B cell (primary cell): ENCODE results near the gene KANTR. TPM values are rescaled to one million over a fixed set of nuclear protein-coding genes. Genes with fewer than 3 reads are reported as not detected.

ENCODE experiments used
- ATAC-seq: fragments of 200-7000 bp; cut with Tn5 transposase; one replicate; pipeline ENCODE4 v1.10.0; 2021; ENCODE audit warnings: low read depth, mild to moderate bottlenecking, moderate number of reproducible peaks, moderate library complexity
- CTCF ChIA-PET: fragments of 350-600 bp; sonication (Branson Sonifier 250); formaldehyde crosslinking; loops from one replicate; lab custom pipeline; 2021; ENCODE audit warnings: antibody characterized with exemption, inconsistent platforms; lab: Charles Lee
- POLR2A ChIA-PET: fragments of 350-600 bp; sonication (Branson Sonifier 250); formaldehyde crosslinking; loops from one replicate; lab custom pipeline; 2021; ENCODE audit warnings: antibody characterized with exemption; lab: Charles Lee
- DNase-seq: peaks from one replicate; pipeline ENCODE4 v3.0.0; 2013
- H2AFZ ChIP-seq: 2 replicates; pipeline ENCODE4 v1.6.1; 2012; ENCODE audit warnings: mild to moderate bottlenecking, low read depth, low read length; ENCODE audit not compliant: insufficient read depth, poor library complexity, severe bottlenecking
- H3K27ac ChIP-seq, 2 donors: 1 replicate in 1 of 2; 2 replicates in 1 of 2; pipeline ENCODE4 v1.5.1; 2012 to 2013; ENCODE audit warnings: low read length in 2 of 2, mild to moderate bottlenecking in 2 of 2, moderate library complexity in 1 of 2
- H3K27me3 ChIP-seq, 4 experiments: fragments of 200-600 bp in 1 of 4; sonication (generic) in 1 of 4; replicated peaks in 1 of 4; 1 replicate in 2 of 4; 2 replicates in 2 of 4; pipeline versions ENCODE4 v1.6.1 to v1.7.0; 2013 to 2016; ENCODE audit warnings: low read length in 3 of 4, mild to moderate bottlenecking in 2 of 4, mixed read lengths in 1 of 4, moderate library complexity in 1 of 4; ENCODE audit not compliant: insufficient read depth in 4 of 4, control insufficient read depth in 3 of 4; ENCODE audit errors: control extremely low read depth in 1 of 4
- H3K36me3 ChIP-seq, 2 experiments: replicated peaks in 1 of 2; 1 replicate in 1 of 2; 2 replicates in 1 of 2; pipeline versions ENCODE4 v1.6.1 to v1.7.1; 2013; ENCODE audit warnings: low read length in 1 of 2; ENCODE audit not compliant: insufficient read depth in 2 of 2, control insufficient read depth in 1 of 2; ENCODE audit errors: control extremely low read depth in 1 of 2, extremely low read depth in 1 of 2
- H3K4me1 ChIP-seq, 2 donors: fragments of 200-600 bp in 1 of 2; sonication (generic) in 1 of 2; 1 replicate in 1 of 2; 2 replicates in 1 of 2; pipeline versions ENCODE4 v1.5.1 to v1.6.1; 2013 to 2017; ENCODE audit warnings: low read length in 2 of 2; ENCODE audit not compliant: control insufficient read depth in 2 of 2, insufficient read depth in 2 of 2
- H3K4me2 ChIP-seq: replicated peaks from 2 replicates; pipeline ENCODE3; 2012; ENCODE audit warnings: mild to moderate bottlenecking, low read depth, low read length; ENCODE audit not compliant: poor library complexity, severe bottlenecking
- H3K4me3 ChIP-seq, 5 experiments: fragments of 200-600 bp in 1 of 5; sonication (generic) in 1 of 5; 1 replicate in 3 of 5; 2 replicates in 2 of 5; pipeline versions ENCODE4 v1.5.1 to v1.7.0; 2011 to 2016; ENCODE audit warnings: low read length in 4 of 5, mild to moderate bottlenecking in 4 of 5, low read depth in 2 of 5, control low read depth in 1 of 5, moderate library complexity in 1 of 5; ENCODE audit not compliant: insufficient read depth in 1 of 5; ENCODE audit errors: control extremely low read depth in 1 of 5, extremely low read depth in 1 of 5
- H3K79me2 ChIP-seq: fragments of 200-600 bp; sonication (generic); one replicate; pipeline ENCODE4 v1.6.0; 2016; ENCODE audit warnings: low read length; ENCODE audit not compliant: control insufficient read depth, insufficient read depth
- H3K9ac ChIP-seq: fragments of 200-600 bp; sonication (generic); 2 replicates; pipeline ENCODE4 v1.6.1; 2017; ENCODE audit warnings: mild to moderate bottlenecking, low read length, moderate library complexity
- H3K9me3 ChIP-seq, 3 donors: one replicate each; pipeline versions ENCODE4 v1.6.1 to v1.7.1; 2013; ENCODE audit warnings: low read length in 2 of 3; ENCODE audit not compliant: control insufficient read depth in 2 of 3, insufficient read depth in 1 of 3; ENCODE audit errors: control extremely low read depth in 1 of 3
- H4K20me1 ChIP-seq: 2 replicates; pipeline ENCODE4 v1.6.0; 2012; ENCODE audit warnings: mild to moderate bottlenecking, low read length; ENCODE audit not compliant: insufficient read depth, control insufficient read depth, poor library complexity, severe bottlenecking
- H3K27ac Mint-ChIP-seq: one replicate; pipeline ENCODE4 v1.8.0; 2021; ENCODE audit warnings: mixed read lengths
- H3K27me3 Mint-ChIP-seq: one replicate; pipeline ENCODE4 v1.8.0; 2021; ENCODE audit warnings: mixed read lengths
- H3K4me1 Mint-ChIP-seq: one replicate; pipeline ENCODE4 v1.8.0; 2021; ENCODE audit warnings: mixed read lengths
- H3K4me3 Mint-ChIP-seq: one replicate; pipeline ENCODE4 v1.8.0; 2021; ENCODE audit warnings: mixed read lengths
- H3K9me3 Mint-ChIP-seq: one replicate; pipeline ENCODE4 v1.8.0; 2022; ENCODE audit warnings: mixed read lengths; ENCODE audit not compliant: insufficient read depth
- EZH2 ChIP-seq: IDR thresholded peaks from 2 replicates; pipeline ENCODE4 v1.6.1; 2012; ENCODE audit warnings: borderline replicate concordance, low read depth, mild to moderate bottlenecking, moderate library complexity, low read length; ENCODE audit not compliant: insufficient read depth, poor library complexity, severe bottlenecking
- WGBS: methylation state at CpG from one replicate; pipeline ENCODE4 v1.1.5; 2013; ENCODE audit warnings: missing lambda C conversion rate; ENCODE audit not compliant: insufficient coverage; 5-methylcytosine and 5-hydroxymethylcytosine counted together
- intact Hi-C: fragments of 100-400 bp; cut with micrococcal nuclease; formaldehyde crosslinking; loops from one replicate; pipeline ENCODE4 v1.10.0; 2022
- polyA plus RNA-seq: library from polyadenylated mRNA; depleted of rRNA; stranded (reverse); fragments of >200 nt; gene quantifications from 2 replicates; pipeline ENCODE4 v1.2.3, GENCODE V29; 2012
- total RNA-seq, 2 donors: library from RNA; stranded (reverse); fragments of 120-200 nt in 1 of 2; gene quantifications; 1 replicate in 1 of 2; 2 replicates in 1 of 2; pipeline versions ENCODE4 v1.2.3 to v1.2.4, GENCODE V29; 2013 to 2022
- TF ChIP-seq, protein P1 (sequence below): fragments of 200-600 bp; IDR thresholded peaks from one replicate; pipeline ENCODE4 v1.8.0; 2022; ENCODE audit warnings: antibody characterized with exemption, mild to moderate bottlenecking

KANTR gene
- total and polyA plus RNA-seq, 2 donors (not counting 1 experiment from before 2014, with no cell fraction given) = 6.7 to 26.8 TPM

DNA sequence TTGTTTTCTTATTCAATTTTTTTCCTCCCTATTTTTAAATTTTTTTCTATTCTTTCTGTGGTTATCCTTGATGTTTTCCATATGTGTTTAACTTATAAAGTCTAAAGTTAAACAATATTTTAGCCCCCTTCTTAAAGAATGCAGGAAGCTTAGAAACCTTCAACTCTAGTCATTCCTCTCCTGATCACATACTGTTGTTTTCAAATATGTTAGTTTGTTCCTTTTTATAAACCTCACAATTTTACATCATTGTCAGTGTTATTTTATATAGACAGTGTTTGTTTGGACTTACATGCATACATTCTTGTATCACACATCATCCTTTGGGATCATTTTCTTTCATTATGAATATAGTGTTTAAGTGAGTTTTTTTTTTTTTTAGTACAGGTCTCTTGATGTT lies 31.6 kb downstream of the KANTR start:
- Histone ChIP-seq H2AFZ (no peak overlapping the region), H3K36me3 (no peaks in the 10 kb centered on the region), H3K9ac (no peak overlapping the region), H3K4me3 (no peak overlapping the region), H3K9me3 (peaks cover 0 to 1% (median 0%) of the 10 kb centered on the region in 3 donors), H3K4me2 (no peak overlapping the region), H3K79me2 (peaks cover 12% of the 10 kb centered on the region), H4K20me1 (no peaks in the 10 kb centered on the region), H3K4me1 (no peaks in the 10 kb centered on the region), H3K27ac (no peak overlapping the region), H3K27me3 (no peaks in the 10 kb centered on the region)
- no peaks in the 10 kb centered on the region for H3K27me3 Mint-ChIP-seq
- ATAC-seq = no peak
- no peak overlapping the region for H3K27ac Mint-ChIP-seq
- no peaks in the 10 kb centered on the region for H3K4me1 Mint-ChIP-seq
- no peak overlapping the region for H3K4me3 Mint-ChIP-seq
- intact Hi-C loops = no loop called here
- no peak for DNase-seq
- TF ChIP-seq, protein P1, sequence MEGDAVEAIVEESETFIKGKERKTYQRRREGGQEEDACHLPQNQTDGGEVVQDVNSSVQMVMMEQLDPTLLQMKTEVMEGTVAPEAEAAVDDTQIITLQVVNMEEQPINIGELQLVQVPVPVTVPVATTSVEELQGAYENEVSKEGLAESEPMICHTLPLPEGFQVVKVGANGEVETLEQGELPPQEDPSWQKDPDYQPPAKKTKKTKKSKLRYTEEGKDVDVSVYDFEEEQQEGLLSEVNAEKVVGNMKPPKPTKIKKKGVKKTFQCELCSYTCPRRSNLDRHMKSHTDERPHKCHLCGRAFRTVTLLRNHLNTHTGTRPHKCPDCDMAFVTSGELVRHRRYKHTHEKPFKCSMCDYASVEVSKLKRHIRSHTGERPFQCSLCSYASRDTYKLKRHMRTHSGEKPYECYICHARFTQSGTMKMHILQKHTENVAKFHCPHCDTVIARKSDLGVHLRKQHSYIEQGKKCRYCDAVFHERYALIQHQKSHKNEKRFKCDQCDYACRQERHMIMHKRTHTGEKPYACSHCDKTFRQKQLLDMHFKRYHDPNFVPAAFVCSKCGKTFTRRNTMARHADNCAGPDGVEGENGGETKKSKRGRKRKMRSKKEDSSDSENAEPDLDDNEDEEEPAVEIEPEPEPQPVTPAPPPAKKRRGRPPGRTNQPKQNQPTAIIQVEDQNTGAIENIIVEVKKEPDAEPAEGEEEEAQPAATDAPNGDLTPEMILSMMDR = no peak
- no peak for TF ChIP-seq EZH2
- ChIA-PET CTCF (no interaction called here), POLR2A (no interaction called here)
- no peaks in the 10 kb centered on the region for H3K9me3 Mint-ChIP-seq

DNA sequence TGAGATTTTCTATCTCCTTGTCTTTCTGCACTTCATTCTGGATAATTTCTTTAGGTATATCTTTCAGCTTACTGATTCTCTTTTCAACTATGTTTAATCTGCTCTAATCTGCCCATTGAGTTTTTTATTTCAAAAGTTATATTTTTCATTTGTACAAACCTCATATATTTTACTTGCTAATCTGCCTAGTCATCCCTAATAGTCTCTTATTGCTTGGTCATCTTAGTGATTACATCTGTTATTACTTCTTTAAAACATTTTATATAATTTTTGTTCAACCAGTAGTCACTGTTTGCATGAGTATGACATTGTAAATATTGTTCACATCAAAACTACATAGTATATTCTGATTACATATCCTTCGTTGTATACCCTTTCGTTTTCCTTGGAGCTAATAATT lies 32.4 kb downstream of the KANTR start:
- no peak for DNase-seq
- WGBS = no CpG with 5 or more reads among the region's 2 CpGs
- ATAC-seq = no peak

More for the DNA sequence above, 32.4 kb downstream of the KANTR start:
- Histone ChIP-seq H3K4me1 (no peaks in the 10 kb centered on the region), H3K9me3 (peaks cover 0 to 1% (median 0%) of the 10 kb centered on the region in 3 donors), H4K20me1 (no peaks in the 10 kb centered on the region), H3K79me2 (peaks cover 14% of the 10 kb centered on the region), H3K36me3 (no peaks in the 10 kb centered on the region), H3K27ac (no peak overlapping the region), H2AFZ (no peak overlapping the region), H3K4me2 (no peak overlapping the region), H3K4me3 (no peak overlapping the region), H3K27me3 (no peaks in the 10 kb centered on the region), H3K9ac (no peak overlapping the region)
- CTCF ChIA-PET = no interaction called here
- Mint-ChIP-seq H3K4me3 (no peak overlapping the region), H3K9me3 (no peaks in the 10 kb centered on the region), H3K4me1 (no peaks in the 10 kb centered on the region), H3K27me3 (no peaks in the 10 kb centered on the region), H3K27ac (no peak overlapping the region)
- intact Hi-C loops = no loop called here
- TF ChIP-seq, protein P1 = no peak
- no peak for TF ChIP-seq EZH2
- POLR2A ChIA-PET = no interaction called here
